Measurements from ENCODE around the gene ATG16L2.

ATG16L2 gene

DNA sequence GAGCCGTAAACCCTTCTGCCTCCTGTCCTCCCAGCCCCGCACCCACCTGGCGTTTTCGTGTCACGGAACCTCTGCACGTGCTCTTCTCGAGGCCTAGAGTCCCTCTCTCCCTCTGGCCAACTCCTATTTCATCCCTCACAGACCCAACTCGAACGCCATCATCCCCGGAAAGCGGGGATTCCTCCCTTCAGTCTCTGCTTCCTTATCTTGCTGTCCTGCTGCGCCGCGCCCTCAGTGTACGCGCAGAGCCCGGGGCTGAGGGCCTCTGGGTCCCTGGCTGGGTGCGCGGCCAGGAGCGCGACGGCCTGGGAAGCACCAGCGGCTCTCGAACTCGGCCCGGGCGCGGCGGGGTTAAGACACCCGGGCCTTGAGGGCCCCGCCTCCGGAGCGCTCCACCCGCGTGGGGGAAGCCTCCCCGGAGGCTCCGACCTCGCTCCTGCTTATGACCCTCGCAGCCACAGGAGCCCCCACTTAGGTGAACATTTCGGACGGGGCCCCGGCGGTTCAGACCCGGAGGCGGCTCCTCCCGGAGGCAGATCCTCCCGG is 398 bp upstream of the ATG16L2 start:
- Histone ChIP-seq H3K27me3 (ENCODE audit: control insufficient read depth in 1 of 2, insufficient read depth in 1 of 2, low read length in 2 of 2) (no peaks in the 10 kb centered on the region), H3K79me1 (replicated peaks; ENCODE audit: low read length, poor library complexity, severe bottlenecking) (peaks cover 14% of the 10 kb centered on the region), H4K8ac (ENCODE audit: low read length) (peak overlapping the region; percentile 87), H3K18ac (ENCODE audit: low read depth in 1 of 2, low read length in 2 of 2) (peak overlapping the region; percentile 91 to 95), H3K4me3 (ENCODE audit: insufficient read depth in 1 of 2, low read depth in 1 of 2, low read length in 2 of 2) (peak overlapping the region; percentile 94 to 95), H2BK15ac (ENCODE audit: low read depth, poor library complexity, severe bottlenecking) (peak overlapping the region; percentile 93), H3K14ac (ENCODE audit: low read length in 2 of 2) (peak overlapping the region in 1 of 2 experiments; percentile 13), H3K4me1 (ENCODE audit: control insufficient read depth, insufficient read depth, low read depth, low read length) (peaks cover 28% of the 10 kb centered on the region), H3K36me3 (ENCODE audit: control insufficient read depth in 1 of 2, insufficient read depth in 2 of 2, low read depth in 1 of 2, low read length in 2 of 2) (peaks cover 12 to 21% of the 10 kb centered on the region in 2 experiments), H2AK5ac (ENCODE audit: low read length, severe bottlenecking) (no peak overlapping the region), H3K9me3 (ENCODE audit: control insufficient read depth, low read length) (no peaks in the 10 kb centered on the region), H3K27ac (ENCODE audit: low read length, poor library complexity, severe bottlenecking) (peak overlapping the region; percentile 83), H3K4me2 (ENCODE audit: low read length, poor library complexity, severe bottlenecking) (peak overlapping the region; percentile 82), H2AFZ (ENCODE audit: low read depth, low read length) (peak overlapping the region; percentile 79), H3K4ac (ENCODE audit: low read depth in 1 of 2, low read length in 2 of 2) (peak overlapping the region; percentile 49 to 92), H3K23ac (ENCODE audit: low read length in 2 of 2) (peak overlapping the region in 1 of 2 experiments; percentile 34), H2BK12ac (ENCODE audit: low read length in 2 of 2) (peak overlapping the region; percentile 14 to 93), H2BK120ac (ENCODE audit: low read depth, low read length) (peak overlapping the region; percentile 97), H2BK5ac (ENCODE audit: low read depth, low read length, poor library complexity, severe bottlenecking) (peak overlapping the region; percentile 100), H3K9ac (ENCODE audit: low read length) (peak overlapping the region; percentile 97), H4K91ac (ENCODE audit: low read length) (peak overlapping the region; percentile 78)
- DNase-seq: no peak
- WGBS: 2% methylated on average over 42 of the region's 47 CpGs

DNA sequence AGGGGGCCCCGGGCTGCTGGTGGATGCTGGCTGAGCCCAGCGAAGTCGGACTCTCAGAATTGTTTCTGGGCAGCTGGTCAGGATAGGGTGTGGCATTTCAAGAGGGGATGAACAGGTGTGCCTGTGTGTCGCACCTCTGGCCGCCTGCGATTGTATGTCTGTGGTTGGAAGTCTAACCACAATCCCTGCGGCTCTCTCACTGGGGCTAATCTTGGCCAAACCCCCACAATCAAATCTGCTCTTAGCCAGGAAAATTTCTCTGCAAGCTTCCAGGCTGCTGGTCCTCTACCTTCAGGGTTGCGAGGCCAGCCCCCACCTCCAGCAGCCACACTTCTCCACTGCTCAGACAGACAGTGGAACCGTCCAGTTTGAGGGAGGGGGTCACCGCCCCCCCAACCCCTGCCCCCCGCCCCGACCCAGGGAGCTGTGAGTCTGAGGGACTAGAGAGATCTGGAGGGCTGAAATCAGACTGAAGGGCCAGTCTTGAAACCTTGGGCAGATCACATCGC is 953 bp downstream of the ATG16L2 start:
- WGBS: 33% methylated on average over 12 of the region's 13 CpGs
- H3K4ac ChIP-seq (ENCODE audit: low read depth in 1 of 2, low read length in 2 of 2): peak overlapping the region in 1 of 2 experiments; percentile 76
- peaks cover 28% of the 10 kb centered on the region for H3K4me1 ChIP-seq (ENCODE audit: control insufficient read depth, insufficient read depth, low read depth, low read length)
- H2BK120ac ChIP-seq (ENCODE audit: low read depth, low read length): peak overlapping the region; percentile 62
- peak overlapping the region; percentile 18 to 31 for H2BK12ac ChIP-seq (ENCODE audit: low read length in 2 of 2)
- peaks cover 14% of the 10 kb centered on the region for H3K79me1 ChIP-seq (replicated peaks; ENCODE audit: low read length, poor library complexity, severe bottlenecking)
- H2AFZ ChIP-seq (ENCODE audit: low read depth, low read length): no peak overlapping the region
- peak overlapping the region; percentile 94 to 95 for H3K4me3 ChIP-seq (ENCODE audit: insufficient read depth in 1 of 2, low read depth in 1 of 2, low read length in 2 of 2)
- no peaks in the 10 kb centered on the region for H3K9me3 ChIP-seq (ENCODE audit: control insufficient read depth, low read length)
- H3K4me2 ChIP-seq (ENCODE audit: low read length, poor library complexity, severe bottlenecking): peak overlapping the region; percentile 97
- H4K91ac ChIP-seq (ENCODE audit: low read length): peak overlapping the region; percentile 54
- peaks cover 8 to 19% of the 10 kb centered on the region in 2 experiments for H3K36me3 ChIP-seq (ENCODE audit: control insufficient read depth in 1 of 2, insufficient read depth in 2 of 2, low read depth in 1 of 2, low read length in 2 of 2)
- peak overlapping the region; percentile 88 for H2BK15ac ChIP-seq (ENCODE audit: low read depth, poor library complexity, severe bottlenecking)
- peak overlapping the region; percentile 94 to 95 for H3K18ac ChIP-seq (ENCODE audit: low read depth in 1 of 2, low read length in 2 of 2)
- no peak overlapping the region for H3K14ac ChIP-seq (ENCODE audit: low read length in 2 of 2)
- no peaks in the 10 kb centered on the region for H3K27me3 ChIP-seq (ENCODE audit: control insufficient read depth in 1 of 2, insufficient read depth in 1 of 2, low read length in 2 of 2)
- H2AK5ac ChIP-seq (ENCODE audit: low read length, severe bottlenecking): no peak overlapping the region
- peak overlapping the region; percentile 94 for H4K8ac ChIP-seq (ENCODE audit: low read length)
- peak overlapping the region in 1 of 2 experiments; percentile 86 for H3K23ac ChIP-seq (ENCODE audit: low read length in 2 of 2)
- peak overlapping the region; percentile 97 for H3K9ac ChIP-seq (ENCODE audit: low read length)
- H2BK5ac ChIP-seq (ENCODE audit: low read depth, low read length, poor library complexity, severe bottlenecking): no peak overlapping the region
- no peak for DNase-seq
- H3K27ac ChIP-seq (ENCODE audit: low read length, poor library complexity, severe bottlenecking): no peak overlapping the region

DNA sequence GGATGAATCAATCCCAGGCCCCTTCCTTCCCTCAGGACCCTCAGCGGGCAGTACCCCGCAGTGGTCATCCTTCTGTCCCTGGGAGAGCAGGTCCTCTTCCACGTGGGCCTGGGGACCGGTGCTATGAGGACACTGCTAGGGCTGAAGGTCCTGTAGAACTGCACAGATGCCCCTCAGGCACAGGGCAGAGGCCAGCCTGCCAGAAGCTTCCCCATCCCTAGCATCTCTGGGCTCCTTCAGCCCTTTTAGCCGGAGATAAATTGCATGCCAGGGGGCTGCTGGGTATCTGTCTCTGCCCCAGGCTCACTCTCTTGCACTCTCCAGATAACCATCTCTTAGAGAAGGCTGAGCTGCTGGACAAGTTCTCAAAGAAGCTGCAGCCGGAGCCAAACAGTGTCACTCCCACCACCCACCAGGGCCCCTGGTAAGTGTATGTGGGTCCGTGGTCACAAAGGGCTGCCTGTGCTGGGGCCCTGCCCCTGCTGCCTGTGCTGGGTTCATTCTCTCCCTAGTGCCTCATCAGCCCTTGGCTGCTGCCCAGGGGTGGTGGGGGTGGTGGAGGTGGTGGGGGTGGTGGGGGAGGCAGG is 2.3 kb downstream of the ATG16L2 start:
- Histone ChIP-seq H2BK120ac (ENCODE audit: low read depth, low read length) (no peak overlapping the region), H3K9me3 (ENCODE audit: control insufficient read depth, low read length) (no peaks in the 10 kb centered on the region), H4K91ac (ENCODE audit: low read length) (peak overlapping the region; percentile 75), H2AK5ac (ENCODE audit: low read length, severe bottlenecking) (no peak overlapping the region), H3K14ac (ENCODE audit: low read length in 2 of 2) (peak overlapping the region in 1 of 2 experiments; percentile 63), H3K36me3 (ENCODE audit: control insufficient read depth in 1 of 2, insufficient read depth in 2 of 2, low read depth in 1 of 2, low read length in 2 of 2) (peaks cover 8 to 16% of the 10 kb centered on the region in 2 experiments), H3K27me3 (ENCODE audit: control insufficient read depth in 1 of 2, insufficient read depth in 1 of 2, low read length in 2 of 2) (no peaks in the 10 kb centered on the region), H2BK5ac (ENCODE audit: low read depth, low read length, poor library complexity, severe bottlenecking) (no peak overlapping the region), H3K23ac (ENCODE audit: low read length in 2 of 2) (no peak overlapping the region), H3K18ac (ENCODE audit: low read depth in 1 of 2, low read length in 2 of 2) (peak overlapping the region in 1 of 2 experiments; percentile 49), H2BK12ac (ENCODE audit: low read length in 2 of 2) (peak overlapping the region in 1 of 2 experiments; percentile 37), H3K4me2 (ENCODE audit: low read length, poor library complexity, severe bottlenecking) (no peak overlapping the region), H3K4me1 (ENCODE audit: control insufficient read depth, insufficient read depth, low read depth, low read length) (peaks cover 33% of the 10 kb centered on the region), H3K9ac (ENCODE audit: low read length) (no peak overlapping the region), H4K8ac (ENCODE audit: low read length) (no peak overlapping the region), H2BK15ac (ENCODE audit: low read depth, poor library complexity, severe bottlenecking) (no peak overlapping the region), H2AFZ (ENCODE audit: low read depth, low read length) (no peak overlapping the region), H3K4ac (ENCODE audit: low read depth in 1 of 2, low read length in 2 of 2) (peak overlapping the region; percentile 57 to 83), H3K79me1 (replicated peaks; ENCODE audit: low read length, poor library complexity, severe bottlenecking) (peaks cover 12% of the 10 kb centered on the region), H3K4me3 (ENCODE audit: insufficient read depth in 1 of 2, low read depth in 1 of 2, low read length in 2 of 2) (no peak overlapping the region), H3K27ac (ENCODE audit: low read length, poor library complexity, severe bottlenecking) (no peak overlapping the region)
- 84% methylated on average over 6 of the region's 7 CpGs for WGBS
- no peak for DNase-seq

DNA sequence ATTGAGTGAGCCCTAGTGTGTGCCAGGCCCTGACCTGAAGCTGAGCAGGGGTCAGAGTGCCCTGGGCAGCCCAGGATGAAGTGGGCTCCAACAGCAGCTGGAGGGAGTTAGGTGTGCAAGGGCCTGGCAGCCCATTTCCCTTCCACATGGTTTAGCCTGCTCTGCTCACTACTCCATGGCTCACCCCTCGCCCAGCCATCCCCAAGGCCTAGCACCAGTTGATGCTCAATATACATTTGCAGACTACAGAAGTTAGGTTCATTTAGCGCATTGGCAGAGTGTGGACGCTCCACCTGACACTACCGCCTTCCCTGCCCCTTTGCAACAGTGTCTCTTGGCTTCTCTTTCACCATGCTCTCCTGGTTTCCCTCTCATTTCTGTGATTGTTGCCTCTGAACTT is 3.8 kb downstream of the ATG16L2 start:
- Histone ChIP-seq H3K36me3 (ENCODE audit: control insufficient read depth in 1 of 2, insufficient read depth in 2 of 2, low read depth in 1 of 2, low read length in 2 of 2) (peaks cover 8 to 16% of the 10 kb centered on the region in 2 experiments), H3K4ac (ENCODE audit: low read depth in 1 of 2, low read length in 2 of 2) (no peak overlapping the region), H3K23ac (ENCODE audit: low read length in 2 of 2) (no peak overlapping the region), H3K18ac (ENCODE audit: low read depth in 1 of 2, low read length in 2 of 2) (no peak overlapping the region), H2AK5ac (ENCODE audit: low read length, severe bottlenecking) (no peak overlapping the region), H4K8ac (ENCODE audit: low read length) (no peak overlapping the region), H3K9me3 (ENCODE audit: control insufficient read depth, low read length) (no peaks in the 10 kb centered on the region), H2BK12ac (ENCODE audit: low read length in 2 of 2) (no peak overlapping the region), H2AFZ (ENCODE audit: low read depth, low read length) (no peak overlapping the region), H3K27me3 (ENCODE audit: control insufficient read depth in 1 of 2, insufficient read depth in 1 of 2, low read length in 2 of 2) (no peaks in the 10 kb centered on the region), H4K91ac (ENCODE audit: low read length) (no peak overlapping the region), H3K79me1 (replicated peaks; ENCODE audit: low read length, poor library complexity, severe bottlenecking) (peaks cover 7% of the 10 kb centered on the region), H3K27ac (ENCODE audit: low read length, poor library complexity, severe bottlenecking) (no peak overlapping the region), H2BK15ac (ENCODE audit: low read depth, poor library complexity, severe bottlenecking) (no peak overlapping the region), H3K14ac (ENCODE audit: low read length in 2 of 2) (no peak overlapping the region), H2BK120ac (ENCODE audit: low read depth, low read length) (no peak overlapping the region), H3K4me2 (ENCODE audit: low read length, poor library complexity, severe bottlenecking) (no peak overlapping the region), H3K4me3 (ENCODE audit: insufficient read depth in 1 of 2, low read depth in 1 of 2, low read length in 2 of 2) (no peak overlapping the region), H3K9ac (ENCODE audit: low read length) (no peak overlapping the region), H3K4me1 (ENCODE audit: control insufficient read depth, insufficient read depth, low read depth, low read length) (peaks cover 39% of the 10 kb centered on the region), H2BK5ac (ENCODE audit: low read depth, low read length, poor library complexity, severe bottlenecking) (no peak overlapping the region)
- over 99% methylated on average over 4 of the region's 4 CpGs for WGBS
- DNase-seq: no peak

All from mesenchymal stem cell (in vitro differentiated cells and primary cell).